OCI-LY1 (cell line): ENCODE measurements around the gene JMJD1C.

Experiments
- EZH2 ChIP-seq: fragments of 200-600 bp; sonication (generic), shearing (Covaris generic); IDR thresholded peaks from 2 replicates; pipeline ENCODE4 v1.8.0; 2017; ENCODE audit warnings: borderline replicate concordance, mixed run types, mild to moderate bottlenecking, antibody characterized with exemption, low read length, moderate library complexity, mixed read lengths
- TF ChIP-seq, protein P1 (sequence below): fragments of 200-600 bp; sonication (generic), shearing (Covaris generic); IDR thresholded peaks from 2 replicates; pipeline ENCODE4 v1.5.1; 2017; ENCODE audit warnings: mild to moderate bottlenecking, antibody characterized with exemption, low read length, moderate library complexity, mixed read lengths

DNA sequence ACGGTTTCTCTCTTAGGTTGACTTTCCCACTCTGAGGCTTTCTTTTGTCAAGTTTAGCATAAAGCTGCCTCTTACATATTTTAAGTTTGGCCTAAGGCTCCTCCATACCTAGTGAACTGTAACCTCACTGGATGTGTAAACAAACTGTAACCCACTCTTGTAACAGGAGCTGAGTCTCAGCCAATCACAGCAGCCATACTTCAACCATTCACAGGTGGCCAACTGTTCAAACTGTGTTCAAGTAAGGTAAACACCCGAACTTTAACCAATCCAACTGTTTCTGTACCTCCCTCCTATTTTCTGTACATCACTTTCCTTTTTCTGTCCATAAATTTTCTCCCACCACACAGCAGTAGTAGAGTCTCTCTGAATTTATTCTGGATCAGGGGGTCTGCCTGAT lies 340.3 kb downstream of the JMJD1C start:
- TF ChIP-seq, protein P1, sequence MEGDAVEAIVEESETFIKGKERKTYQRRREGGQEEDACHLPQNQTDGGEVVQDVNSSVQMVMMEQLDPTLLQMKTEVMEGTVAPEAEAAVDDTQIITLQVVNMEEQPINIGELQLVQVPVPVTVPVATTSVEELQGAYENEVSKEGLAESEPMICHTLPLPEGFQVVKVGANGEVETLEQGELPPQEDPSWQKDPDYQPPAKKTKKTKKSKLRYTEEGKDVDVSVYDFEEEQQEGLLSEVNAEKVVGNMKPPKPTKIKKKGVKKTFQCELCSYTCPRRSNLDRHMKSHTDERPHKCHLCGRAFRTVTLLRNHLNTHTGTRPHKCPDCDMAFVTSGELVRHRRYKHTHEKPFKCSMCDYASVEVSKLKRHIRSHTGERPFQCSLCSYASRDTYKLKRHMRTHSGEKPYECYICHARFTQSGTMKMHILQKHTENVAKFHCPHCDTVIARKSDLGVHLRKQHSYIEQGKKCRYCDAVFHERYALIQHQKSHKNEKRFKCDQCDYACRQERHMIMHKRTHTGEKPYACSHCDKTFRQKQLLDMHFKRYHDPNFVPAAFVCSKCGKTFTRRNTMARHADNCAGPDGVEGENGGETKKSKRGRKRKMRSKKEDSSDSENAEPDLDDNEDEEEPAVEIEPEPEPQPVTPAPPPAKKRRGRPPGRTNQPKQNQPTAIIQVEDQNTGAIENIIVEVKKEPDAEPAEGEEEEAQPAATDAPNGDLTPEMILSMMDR: no peak
- TF ChIP-seq EZH2: no peak
